Ureter (tissue), 1 donor: ENCODE data around the gene ELP5. TPM values are rescaled to one million over a fixed set of nuclear protein-coding genes. Genes with fewer than 3 reads are reported as not detected.

Experiments used
- DNase-seq: peaks from one replicate; pipeline ENCODE4 v3.0.0-alpha.2; 2020; ENCODE audit warnings: low spot score
- total RNA-seq: library from RNA; stranded (reverse); gene quantifications from one replicate; pipeline ENCODE4 v1.2.4, GENCODE V29; 2023
- donor health status: DM: yes; HTN: yes; CAD: no.

The ELP5 gene
- total RNA-seq, 1 donor from 2014 or later, result 46.3 TPM

- no peak for DNase-seq
These were observed 30.8 kb downstream of the ELP5 start for GRCh38 chr17:7282752-7283321.

- DNase-seq, result no peak
These were observed 31.6 kb downstream of the ELP5 start for GRCh38 chr17:7283471-7284216.

DNA sequence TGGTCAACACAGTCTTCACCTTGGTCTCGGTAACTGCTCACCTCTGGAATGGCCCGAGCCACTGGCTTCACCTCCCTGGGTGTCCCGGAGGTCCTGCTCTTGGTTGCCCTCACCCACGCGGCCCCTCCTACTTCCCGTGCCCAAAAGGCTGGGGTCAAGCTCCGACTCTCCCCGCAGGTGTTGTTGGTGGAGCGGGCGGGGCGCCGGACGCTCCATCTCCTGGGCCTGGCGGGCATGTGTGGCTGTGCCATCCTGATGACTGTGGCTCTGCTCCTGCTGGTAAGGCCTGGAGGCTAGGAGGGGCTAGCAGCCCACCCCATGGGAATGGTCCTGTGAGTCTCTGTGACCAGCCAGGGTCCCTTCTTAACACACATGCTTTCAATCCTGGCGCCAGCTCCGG, 32.9 kb downstream of the ELP5 start:
- no peak for DNase-seq

- DNase-seq, result no peak
These were observed 33.7 kb downstream of the ELP5 start for GRCh38 chr17:7285679-7286078.

GRCh38 chr17:7289256-7290032, 37.4 kb downstream of the ELP5 start:
- no peak for DNase-seq

- no peak for DNase-seq
These were observed 38.2 kb downstream of the ELP5 start for GRCh38 chr17:7290166-7290565.

GRCh38 chr17:7290685-7291084, 38.7 kb downstream of the ELP5 start:
- no peak for DNase-seq

- no peak for DNase-seq
These were observed 40.2 kb downstream of the ELP5 start for GRCh38 chr17:7292194-7292593.

- DNase-seq, result no peak
These were observed 40.7 kb downstream of the ELP5 start for GRCh38 chr17:7292729-7293128.

DNA sequence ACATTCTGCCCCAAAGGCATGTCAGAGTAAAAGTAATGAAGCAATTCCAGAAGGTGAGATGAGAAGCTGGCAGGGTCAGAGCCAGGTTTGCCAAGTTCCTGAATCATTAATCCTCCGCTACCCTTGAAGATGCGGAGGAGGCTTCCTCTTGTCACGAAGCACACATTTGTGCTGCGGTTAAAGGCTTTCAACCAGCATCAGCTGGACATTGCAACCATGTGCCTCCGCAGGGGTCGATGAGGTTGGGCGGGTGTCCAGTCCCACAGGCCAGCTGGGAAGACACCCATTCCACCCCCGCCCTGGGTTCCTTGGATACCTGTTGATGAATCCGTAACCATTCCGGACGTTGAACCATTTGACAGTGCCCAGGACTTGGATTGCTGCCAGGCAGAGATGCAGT, 41.1 kb downstream of the ELP5 start:
- DNase-seq, result no peak

DNA sequence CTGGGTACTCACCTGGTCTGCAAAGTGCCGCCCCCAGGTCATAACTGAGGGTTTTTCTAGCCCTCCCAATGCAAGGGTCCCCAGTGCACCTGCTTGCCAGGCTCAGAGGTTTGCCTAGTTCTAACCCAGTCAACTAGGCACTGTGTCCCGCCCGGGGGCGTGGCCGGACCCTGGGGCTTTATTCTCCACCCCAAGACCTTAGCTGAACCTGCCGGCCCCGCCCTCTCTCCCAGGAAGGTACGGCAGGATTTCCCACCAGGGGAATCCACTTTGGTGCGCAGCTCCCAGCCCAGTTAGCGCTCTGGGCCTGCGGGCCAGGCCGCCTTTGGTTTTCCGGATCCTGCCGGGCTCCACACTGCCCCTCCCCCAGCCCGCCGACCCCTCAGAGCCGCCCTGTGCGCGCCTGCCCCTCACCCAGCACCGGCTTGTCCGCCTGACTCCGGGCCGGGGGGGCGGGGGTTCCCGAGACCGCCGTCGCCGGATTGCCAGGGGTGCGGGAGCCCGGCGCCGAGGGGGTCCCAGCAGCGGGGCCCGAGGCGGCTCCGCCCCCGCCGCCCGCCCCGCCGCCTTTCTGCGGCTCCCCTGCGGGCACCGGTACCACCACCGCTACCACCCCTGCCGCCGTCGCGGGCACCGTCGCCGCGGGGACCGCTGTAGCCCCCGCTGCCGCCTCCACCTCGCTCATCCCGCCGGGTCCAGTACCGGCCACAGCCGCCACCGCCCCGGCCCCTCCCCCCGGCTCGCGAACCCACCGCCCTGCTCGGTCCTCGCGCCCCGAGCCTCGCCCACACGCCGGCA, 42.0 kb downstream of the ELP5 start:
- DNase-seq, result no peak

DNA sequence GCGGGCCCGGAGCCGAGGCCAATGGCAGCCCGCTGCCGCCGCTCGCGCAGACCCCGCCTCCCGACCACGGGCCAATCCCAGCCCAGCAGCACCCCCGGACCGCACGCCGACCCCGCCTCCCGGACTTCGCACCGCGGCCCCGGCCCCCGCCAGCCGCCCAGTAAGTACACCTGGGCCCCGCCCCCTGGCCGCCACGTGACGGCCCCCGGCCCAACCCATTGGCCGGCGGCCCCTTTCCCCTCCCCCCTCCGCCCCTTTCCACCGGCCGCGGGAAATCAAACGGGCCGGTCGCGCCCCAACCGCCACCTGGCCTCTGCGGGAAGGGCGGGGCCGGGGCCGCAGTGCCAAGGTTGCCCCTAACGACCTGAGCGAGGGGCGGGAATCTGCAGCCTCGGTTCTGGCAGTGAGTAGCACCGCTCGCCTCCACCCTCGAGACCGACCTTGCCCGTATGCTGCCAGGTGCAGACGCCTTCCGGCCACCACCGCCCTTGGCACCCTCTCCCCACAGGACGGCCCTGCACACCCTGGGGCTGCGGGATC, 42.7 kb downstream of the ELP5 start, which contains the start of gene YBX2:
Gene YBX2, minus strand, starts transcription at position 26 of the 540 bp plus-strand sequence. CDS start 139 bp downstream, outside the sequence.
- DNase-seq, result peak; percentile 64

- DNase-seq, result no peak
These were observed 43.5 kb downstream of the ELP5 start for GRCh38 chr17:7295230-7296180.

DNA sequence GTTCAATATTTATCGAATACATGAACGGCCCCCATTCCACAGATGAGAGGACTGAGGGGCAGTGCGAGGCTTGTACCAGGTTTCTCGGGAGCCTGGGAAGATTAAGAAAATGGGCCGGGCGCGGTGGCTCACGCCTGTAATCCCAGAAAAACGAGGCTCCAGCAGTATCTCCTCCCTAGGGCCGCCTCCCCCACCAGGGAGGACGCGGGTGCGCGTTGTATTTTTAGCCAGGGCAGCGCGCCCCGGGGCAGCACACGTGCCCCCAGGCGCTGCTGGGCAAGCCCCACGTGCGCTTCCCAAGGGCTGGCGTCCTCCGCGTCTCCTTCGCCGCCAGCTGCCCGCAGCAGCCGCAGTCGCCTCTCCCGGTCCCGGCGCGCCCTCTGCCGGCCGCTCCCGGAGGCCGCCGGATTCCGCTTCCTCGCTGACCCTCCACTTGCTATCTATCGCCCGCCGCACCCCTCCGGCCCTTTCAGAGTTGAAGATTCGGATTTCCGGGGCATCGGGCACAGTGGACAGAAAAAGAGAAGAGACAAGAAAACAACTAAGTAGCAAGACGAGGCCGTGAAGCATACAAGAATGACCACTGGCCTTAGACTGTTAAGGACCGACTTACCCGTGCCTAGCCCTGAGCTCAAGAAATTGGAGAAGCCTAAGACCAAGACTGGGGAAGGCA, 44.3 kb downstream of the ELP5 start:
- peak; percentile 77 for DNase-seq

DNA sequence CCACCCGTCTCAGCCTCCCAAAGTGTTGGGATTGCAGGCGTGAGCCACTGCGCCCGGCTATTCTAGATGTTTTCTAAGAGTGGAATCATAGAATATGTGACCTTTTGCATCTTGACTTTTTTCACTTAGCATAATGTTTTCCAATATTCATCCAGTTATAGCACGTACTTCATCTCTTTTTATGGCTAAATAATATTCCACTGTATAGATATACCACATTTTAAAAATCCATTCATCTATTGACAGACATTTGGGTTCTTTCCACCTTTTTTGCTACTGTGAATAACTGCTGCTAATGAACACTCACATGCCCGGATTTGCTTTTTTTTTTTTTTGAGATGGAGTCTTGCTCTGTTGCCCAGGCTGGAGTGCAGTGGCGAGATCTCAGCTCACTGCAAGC, 52.2 kb downstream of the ELP5 start:
- DNase-seq, result no peak

DNA sequence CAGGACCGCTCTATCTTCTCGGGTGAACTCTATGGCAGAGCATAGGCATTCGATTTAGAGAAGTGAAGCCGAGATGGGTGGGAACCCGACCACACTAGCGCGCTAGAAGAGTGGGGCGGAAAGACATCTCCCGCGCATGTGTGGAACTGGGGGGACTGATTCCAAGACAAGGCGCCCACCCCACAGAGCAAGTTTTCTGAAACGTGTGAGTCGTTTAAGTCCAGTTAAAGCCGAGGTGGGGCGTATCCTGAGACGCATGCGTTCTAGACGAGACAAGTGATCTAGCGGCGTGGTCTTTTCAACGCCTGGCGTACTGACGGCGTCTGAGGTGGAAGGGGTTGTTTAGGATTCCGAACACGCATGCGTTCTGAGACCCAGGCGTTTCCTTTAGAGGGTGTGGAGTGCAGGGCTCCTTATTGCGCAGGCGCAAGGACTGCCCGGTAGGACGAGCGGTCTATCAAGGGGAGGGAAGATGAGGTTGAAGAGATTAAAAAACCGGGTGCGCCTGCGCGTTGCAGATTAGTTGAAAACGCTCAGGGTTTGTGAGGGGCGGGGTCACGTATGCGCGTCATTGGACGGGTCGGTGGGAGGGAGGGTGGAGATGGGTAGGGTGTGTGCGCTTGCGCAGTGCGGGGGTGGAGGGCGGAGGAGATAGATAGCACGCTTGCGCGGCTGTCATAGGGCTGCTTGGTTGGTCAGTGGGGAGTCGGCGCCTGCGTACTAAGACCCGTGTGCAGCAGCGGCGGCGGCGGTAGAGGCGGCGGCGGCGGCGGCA, 55.1 kb downstream of the ELP5 start, which contains the start of gene EIF5A:
Gene EIF5A, plus strand, starts transcription at position 718 of the 775 bp plus-strand sequence. CDS start 2,008 bp downstream, outside the sequence.
- DNase-seq, result peak; percentile 100

DNA sequence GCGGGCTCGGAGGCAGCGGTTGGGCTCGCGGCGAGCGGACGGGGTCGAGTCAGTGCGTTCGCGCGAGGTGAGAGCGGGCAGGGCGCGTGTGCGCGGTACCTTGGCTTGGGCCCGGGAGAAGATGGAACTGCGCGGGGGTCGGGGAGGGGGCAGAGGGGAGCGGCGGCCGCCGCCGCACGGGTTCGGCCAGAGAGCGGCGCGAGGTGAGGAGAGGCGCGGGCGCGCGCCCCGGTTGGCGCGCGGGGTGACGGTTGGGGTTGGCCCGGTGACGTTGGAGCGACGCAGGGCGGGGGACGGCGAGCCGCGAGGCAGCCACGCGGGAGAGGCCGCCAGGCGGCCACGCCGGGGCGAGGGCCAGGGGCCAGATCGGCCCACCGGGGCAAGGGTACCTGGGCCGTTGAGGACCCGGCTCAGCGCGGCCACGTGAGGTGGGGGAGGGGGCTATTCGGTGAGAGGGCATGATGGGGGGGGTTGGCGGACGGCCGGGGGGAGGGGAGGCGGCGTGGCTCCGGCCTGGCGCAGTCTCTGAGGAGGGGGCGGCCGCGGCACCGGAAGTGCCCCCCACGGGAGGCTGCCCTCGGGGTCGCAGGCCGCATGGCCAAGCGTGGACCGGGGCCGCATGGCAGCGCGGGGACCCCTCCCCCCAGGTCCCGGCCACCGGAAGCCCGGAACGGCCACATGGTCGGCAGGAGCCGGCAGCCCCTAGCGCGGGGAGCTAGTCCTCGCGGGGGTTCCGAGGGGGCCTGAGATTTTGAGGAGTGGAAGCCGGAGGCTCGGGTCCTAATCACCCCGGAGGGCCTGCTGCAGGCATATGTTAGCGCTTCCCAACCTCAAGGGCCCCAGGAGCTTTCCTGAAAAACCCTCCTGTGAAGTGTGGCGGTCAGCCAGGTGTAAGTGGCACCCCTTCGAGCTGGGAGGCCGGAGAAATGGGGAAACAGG, 55.9 kb downstream of the ELP5 start:
- DNase-seq, result peak; percentile 75
